Breast epithelium (tissue), 3 donors: ENCODE results near the gene CELF1.

Source experiments
- POLR2AphosphoS5 ChIP-seq, 3 donors: sonication (generic); formaldehyde crosslinking; IDR thresholded peaks; one replicate each; pipeline ENCODE4 v1.6.1; 2017; ENCODE audit warnings: antibody characterized with exemption in 3 of 3
- TF ChIP-seq, protein P1 (sequence below), 3 donors: fragments of 450-650 bp; IDR thresholded peaks; one replicate each; pipeline ENCODE4 v1.5.1; 2016 to 2017; ENCODE audit warnings: antibody characterized with exemption in 3 of 3, mild to moderate bottlenecking in 3 of 3, moderate library complexity in 3 of 3

DNA sequence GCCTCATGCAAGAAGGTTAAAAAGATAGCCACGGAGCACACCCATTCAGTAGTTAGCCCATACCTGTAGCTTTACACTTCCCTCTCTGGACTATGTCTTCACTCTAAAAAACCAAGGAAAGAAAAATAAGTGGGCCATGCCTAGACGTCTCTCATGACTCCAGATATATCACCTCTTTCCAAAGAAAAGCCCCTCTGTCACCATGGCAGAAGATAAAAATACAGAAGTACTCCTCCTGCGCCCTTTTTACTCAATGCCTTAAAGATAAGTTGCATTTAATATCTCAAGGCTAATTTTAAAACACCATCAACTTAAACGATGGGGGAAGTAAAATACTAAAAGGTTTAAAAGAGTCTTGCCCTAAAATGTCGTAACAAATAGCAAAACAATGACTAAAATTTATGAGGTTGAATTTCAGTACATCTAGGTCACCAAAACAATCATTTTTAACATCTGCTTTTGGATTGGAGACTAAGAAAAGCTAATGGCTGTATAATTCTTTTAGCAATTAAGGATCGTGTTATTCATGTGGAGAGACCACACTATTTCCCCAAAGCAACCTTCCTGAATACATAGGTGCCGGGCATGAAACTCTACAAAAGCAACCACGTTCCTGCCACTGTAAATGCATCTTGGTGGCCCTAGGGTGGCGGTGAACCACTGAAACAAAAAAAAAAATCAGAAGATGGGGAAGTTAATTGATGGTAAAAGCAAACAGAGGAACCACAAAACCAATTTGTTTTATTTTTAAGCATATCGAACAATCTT lies 46.0 kb downstream of the CELF1 start:
- TF ChIP-seq, protein P1, sequence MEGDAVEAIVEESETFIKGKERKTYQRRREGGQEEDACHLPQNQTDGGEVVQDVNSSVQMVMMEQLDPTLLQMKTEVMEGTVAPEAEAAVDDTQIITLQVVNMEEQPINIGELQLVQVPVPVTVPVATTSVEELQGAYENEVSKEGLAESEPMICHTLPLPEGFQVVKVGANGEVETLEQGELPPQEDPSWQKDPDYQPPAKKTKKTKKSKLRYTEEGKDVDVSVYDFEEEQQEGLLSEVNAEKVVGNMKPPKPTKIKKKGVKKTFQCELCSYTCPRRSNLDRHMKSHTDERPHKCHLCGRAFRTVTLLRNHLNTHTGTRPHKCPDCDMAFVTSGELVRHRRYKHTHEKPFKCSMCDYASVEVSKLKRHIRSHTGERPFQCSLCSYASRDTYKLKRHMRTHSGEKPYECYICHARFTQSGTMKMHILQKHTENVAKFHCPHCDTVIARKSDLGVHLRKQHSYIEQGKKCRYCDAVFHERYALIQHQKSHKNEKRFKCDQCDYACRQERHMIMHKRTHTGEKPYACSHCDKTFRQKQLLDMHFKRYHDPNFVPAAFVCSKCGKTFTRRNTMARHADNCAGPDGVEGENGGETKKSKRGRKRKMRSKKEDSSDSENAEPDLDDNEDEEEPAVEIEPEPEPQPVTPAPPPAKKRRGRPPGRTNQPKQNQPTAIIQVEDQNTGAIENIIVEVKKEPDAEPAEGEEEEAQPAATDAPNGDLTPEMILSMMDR (IDR thresholded peaks at IDR 0.05): no peak
- no peak for TF ChIP-seq POLR2AphosphoS5 (IDR thresholded peaks at IDR 0.05)
